Measurements from ENCODE around the gene EGFL7.

- TF ChIP-seq TARDBP (IDR thresholded peaks at IDR 0.05) (no peak), PKNOX1 (IDR thresholded peaks at IDR 0.05) (no peak), FOXM1 (IDR thresholded peaks at IDR 0.05; ENCODE audit: borderline replicate concordance) (no peak), FOXA1 (IDR thresholded peaks at IDR 0.05) (no peak), ELF4 (IDR thresholded peaks at IDR 0.05) (no peak), SP1 (IDR thresholded peaks at IDR 0.05) (no peak), HDGF (IDR thresholded peaks at IDR 0.05; ENCODE audit: borderline replicate concordance) (no peak), FOXK2 (IDR thresholded peaks at IDR 0.05) (no peak), ZNF384 (IDR thresholded peaks at IDR 0.05) (no peak), NFRKB (IDR thresholded peaks at IDR 0.05) (no peak), SUZ12 (IDR thresholded peaks at IDR 0.05) (no peak), BHLHE40 (IDR thresholded peaks at IDR 0.05; ENCODE audit: borderline replicate concordance) (no peak), ARNT (IDR thresholded peaks at IDR 0.05) (no peak)
Observed at GRCh38 chr9:136673975-136674785, 11.5 kb downstream of the EGFL7 start.

Measured in HEK293T (cell line).